Erythroblast (primary cell): Measurements from ENCODE around the gene CNNM2.

Source experiments
- GATA1 ChIP-seq: IDR thresholded peaks from 2 replicates; pipeline ENCODE4 v1.6.1; 2011; ENCODE audit warnings: low read depth, mild to moderate bottlenecking, control low read depth, low read length, moderate library complexity
- POLR2A ChIP-seq: IDR thresholded peaks from 2 replicates; pipeline ENCODE4 v1.6.1; 2011; ENCODE audit warnings: mild to moderate bottlenecking, low read length

- TF ChIP-seq POLR2A (no peak), GATA1 (no peak)
Observed at GRCh38 chr10:103079100-103079499, 161.0 kb downstream of the CNNM2 start.
